Loucy (cell line): ENCODE data around the gene EIPR1.

Source experiments
- CTCF ChIP-seq: fragments of 200-600 bp; sonication (generic); conservative IDR thresholded peaks from 2 replicates; pipeline ENCODE4 v1.5.1; 2014; ENCODE audit warnings: mild to moderate bottlenecking, antibody characterized with exemption, low read length
- EZH2phosphoT487 ChIP-seq: fragments of 200-600 bp; IDR thresholded peaks from 2 replicates; pipeline ENCODE4 v1.6.1; 2018; ENCODE audit warnings: antibody characterized with exemption, mild to moderate bottlenecking, moderate library complexity, borderline replicate concordance

- TF ChIP-seq CTCF (no peak), EZH2phosphoT487 (no peak)
These were observed 206.7 kb downstream of the EIPR1 start for GRCh38 chr2:3170792-3171455.
